ENCODE data around the gene SDE2.
"Not testable (repeated sequence)": the region's sequence is repeated elsewhere in the genome, so short reads cannot be mapped to it uniquely, and the experiment has no call there.

SDE2 gene

GRCh38 chr1:226004396-226004795 is 5.3 kb upstream of the SDE2 start:
- DNase-seq, result no peak

DNA sequence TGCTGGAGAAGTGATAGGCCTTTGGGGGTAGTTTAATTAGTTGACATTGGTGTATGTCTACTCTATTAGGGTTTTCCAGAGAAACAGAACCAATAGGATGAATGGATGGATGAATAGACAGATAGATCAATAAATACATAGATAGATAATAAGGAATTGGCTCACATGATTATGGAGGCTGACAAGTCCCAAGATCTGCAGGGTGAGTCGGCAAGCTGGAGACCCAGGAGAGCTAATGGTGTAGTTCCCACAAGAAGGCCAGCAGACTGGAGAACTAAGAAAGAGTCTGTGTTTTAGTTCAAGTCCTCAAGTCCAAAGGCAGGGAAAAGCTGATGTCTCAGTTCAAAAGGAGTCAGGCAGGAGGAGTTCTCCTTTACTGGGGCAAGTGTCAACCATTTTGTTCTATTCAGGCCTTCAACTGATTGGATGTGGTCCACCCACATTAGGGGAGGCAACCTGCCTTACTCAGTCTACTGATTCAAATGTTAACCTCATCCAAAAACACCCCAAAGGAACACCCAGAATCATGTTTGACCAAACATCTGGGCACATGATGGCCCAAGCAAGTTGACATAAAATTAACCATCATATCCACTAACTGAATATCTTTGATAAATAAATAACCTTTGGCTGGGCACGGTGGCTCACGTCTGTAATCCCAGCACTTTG is 4.5 kb upstream of the SDE2 start:
- no peak for DNase-seq

GRCh38 chr1:226002667-226003501 is 3.7 kb upstream of the SDE2 start:
- peak; percentile 25 for DNase-seq

- DNase-seq, result no peak
Observed at GRCh38 chr1:226001963-226002666, 3.0 kb upstream of the SDE2 start.

GRCh38 chr1:226001088-226001487 is 1.9 kb upstream of the SDE2 start:
- DNase-seq, result no peak

DNA sequence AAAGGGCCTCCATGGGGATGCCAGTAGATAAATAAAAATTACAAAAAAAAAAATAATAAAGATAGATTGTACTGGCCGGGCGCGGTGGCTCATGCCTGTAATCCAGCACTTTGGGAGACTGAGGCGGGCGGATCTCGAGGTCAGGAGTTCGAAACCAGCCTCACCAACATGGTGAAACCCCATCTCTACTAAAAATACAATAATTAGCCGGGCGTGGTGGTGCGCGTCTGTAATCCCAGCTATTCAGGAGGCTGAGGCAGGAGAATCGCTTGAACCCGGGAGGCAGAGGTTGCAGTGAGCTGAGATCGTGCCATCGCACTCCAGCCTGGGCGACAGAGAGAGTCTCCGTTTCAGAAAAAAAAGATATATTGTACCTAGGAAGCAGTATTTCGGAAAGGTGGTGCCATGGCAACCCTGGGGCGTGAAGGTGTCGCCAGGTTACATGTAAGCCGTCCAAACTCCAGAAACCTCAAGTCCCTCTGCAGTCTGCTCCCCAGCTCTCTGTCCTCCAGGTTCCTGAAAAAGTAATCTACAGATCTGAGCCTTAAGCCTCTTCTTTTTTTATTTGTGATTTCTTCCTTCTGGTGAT is 1.4 kb upstream of the SDE2 start:
- not testable (repeated sequence) for DNase-seq

DNA sequence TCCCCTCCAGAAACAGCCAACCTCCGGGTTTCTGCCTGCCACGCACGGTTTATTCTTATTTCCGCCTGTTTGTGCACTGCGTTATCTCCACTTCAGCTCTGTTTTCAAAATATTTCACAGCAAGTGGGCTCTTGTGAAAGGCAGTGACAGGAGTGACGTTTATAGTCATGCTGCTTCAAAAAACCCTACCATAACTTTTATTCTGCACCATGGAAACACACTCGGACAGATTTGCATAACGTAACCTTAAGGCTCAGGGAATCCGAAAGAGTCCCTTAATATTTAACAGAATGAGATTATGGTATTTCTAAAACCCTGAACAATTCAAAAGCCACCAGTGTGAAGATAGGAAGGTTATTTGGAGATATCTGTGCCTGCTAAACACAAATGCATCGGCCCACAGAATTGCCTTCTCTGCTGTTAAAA is 782 bp upstream of the SDE2 start:
- DNase-seq, result no peak

DNA sequence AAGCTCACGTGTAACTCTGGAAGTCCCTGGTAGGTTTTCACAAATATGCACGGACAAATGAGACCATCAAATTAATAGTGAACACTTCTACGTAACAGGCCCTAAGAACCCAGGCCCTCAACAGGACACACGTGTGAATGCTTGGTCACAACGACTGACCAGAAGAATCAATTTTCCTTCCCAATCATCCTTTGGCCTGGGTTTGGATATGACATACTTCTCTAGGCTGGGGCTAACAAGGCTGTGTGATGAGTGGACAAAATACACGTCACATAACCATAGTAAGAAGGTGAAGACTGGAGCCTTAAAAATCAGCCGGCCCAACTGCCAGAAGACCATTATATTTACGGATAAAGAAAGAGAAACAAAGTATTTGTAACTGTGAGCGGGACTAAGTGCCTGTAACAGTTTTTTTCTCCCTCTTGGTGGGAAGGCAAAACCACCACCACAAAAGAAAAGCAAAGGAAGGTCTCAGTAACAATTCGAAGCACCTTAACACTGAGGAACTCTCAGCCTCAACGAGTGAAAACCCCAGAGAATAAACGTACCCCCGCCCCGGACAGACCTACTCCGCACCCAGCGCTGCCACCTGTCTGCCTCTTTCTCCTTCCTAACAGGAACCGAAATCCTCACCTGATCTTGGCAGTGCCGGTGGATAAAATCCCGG is 450 bp downstream of the SDE2 start:
- no peak for DNase-seq

DNA sequence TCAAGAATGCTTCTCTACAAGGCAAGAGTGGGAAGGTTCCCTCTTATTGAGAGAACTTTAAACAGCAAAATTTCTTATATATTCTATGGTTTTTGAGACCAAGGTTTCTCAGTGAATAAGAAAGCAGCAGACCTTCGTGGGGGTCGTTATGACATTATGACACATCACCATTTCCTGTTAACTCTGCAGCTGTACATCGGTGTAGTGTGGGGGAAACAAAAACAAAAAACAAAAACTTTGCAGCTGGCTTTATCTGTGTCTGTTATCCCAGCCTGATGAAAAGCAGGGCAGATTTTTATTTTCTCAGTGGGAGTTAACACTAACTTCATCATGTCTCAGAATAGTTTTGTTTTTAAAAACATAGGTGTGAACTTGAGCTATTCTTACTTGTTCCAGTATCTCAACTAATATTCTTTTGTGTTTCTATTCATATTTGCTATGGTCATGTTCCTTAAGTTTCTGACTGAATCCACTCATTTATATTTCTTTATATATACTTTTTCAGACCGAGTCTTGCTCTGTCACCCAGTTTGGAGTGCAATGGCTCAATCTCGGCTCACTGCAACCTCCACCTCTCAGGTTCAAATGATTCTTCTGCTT is 2.1 kb downstream of the SDE2 start:
- DNase-seq, result no peak

DNA sequence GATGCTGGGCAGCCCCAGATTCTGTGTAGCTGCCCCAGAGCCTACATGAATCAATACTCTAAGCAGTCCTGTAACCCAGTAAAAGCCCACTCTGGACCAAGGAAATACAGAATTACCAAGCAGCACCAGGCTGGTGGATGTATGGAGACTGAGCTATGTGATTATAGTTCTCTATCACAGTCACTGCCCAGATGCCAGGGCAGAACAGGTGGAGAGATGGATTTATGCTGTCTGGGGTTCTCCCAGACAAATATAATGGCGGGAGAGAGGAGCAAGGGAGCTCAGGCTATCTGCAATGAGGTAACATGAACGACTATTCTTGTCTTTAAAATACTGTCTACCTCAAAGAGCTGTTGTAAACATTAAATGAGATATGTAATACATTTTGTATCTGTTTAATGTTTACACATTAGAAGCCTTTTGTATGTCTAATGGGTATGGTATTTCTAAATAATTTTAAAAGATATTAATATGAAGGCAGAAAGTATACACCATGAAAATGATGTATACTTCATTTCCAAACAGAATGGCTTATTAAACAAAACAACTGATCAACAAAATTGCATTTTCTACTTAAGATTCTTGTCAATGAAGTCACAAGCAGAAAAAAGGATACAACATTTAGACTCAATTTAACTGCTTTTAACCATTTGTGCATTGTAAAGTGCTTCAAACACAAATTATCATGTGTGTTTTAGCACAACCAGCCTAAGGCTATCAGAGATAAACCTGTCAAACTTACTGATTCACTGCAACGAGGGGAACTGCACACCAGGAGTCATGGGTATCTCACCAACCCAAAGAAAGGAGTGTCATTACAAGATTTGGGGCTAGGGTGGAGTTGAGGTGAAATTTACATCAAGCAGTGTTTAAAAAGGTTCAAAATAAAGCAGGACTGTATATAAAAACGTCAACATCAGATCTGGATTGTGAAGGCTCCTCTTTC is 3.0 kb downstream of the SDE2 start:
- DNase-seq, result no peak

DNA sequence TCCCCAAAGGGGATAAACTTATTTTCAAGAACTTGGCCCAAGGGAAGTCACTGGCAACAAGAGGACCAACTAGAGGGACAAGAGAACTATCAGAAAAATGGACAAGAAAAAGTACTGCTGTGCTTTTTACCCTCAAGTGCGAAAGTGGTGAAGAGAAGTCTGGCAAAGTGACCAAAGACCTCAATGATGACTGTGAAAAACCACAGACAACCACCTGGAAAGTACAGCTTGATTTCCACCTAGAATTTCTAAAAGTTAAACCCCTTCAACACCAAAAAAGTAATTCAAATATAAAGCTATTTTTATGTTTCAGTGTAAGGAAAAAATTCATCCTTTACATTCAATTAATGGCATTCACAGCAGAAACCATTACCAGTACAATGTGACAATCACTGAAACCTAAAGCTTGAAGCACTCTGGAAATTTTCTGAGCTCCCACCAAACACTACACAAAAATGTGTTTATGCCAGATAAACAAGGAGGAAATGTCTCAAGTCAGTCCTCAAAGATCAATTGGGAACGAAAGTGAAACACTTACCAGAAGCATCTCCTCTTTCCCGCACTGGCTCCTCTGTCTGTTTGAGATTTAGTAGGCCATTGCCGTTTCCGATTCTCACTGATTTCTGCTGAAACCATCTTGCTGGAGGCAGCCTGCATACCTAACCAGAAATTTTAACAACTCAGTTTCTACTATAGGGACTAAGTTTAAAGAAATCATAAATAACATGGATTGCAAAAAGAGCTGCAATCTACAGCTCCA is 8.3 kb downstream of the SDE2 start:
- no peak for DNase-seq

DNA sequence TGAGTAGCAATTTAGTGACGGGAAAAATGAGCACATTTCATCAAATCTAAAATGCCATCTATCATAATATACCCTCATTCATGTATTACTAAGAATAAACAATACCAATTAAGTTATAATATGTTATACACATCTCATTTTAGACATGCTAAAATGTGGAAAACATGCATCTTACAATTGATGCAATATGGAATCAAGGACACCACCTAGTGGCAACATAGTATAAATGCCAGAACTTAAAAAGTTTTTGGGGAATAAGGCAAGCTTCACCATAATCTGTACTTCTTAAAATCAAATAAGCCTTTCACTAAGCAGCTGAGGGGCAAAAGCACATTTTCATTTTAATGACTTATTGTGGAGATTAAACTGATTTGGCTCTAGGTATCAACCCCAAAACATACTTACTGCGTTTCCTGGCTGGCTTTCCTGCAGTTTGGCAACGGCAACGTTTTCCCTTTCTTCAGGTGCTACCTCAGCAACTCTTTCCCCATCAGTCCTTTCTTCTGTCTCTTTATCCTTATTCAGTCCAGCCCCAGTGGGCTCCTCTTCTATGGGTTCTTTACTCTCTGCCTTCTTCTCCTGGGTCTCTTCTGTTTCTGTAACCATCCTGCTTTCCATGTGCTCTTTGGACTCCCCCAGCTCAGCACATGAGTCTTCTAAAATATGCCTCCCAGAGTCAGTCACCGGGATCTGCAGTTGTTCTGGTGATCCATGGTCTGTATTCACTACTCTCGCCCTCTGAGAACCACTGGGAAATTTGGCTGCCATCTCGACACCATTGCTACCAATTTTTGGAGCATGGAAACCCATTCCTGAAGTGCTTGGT is 11.4 kb downstream of the SDE2 start:
- DNase-seq, result no peak

DNA sequence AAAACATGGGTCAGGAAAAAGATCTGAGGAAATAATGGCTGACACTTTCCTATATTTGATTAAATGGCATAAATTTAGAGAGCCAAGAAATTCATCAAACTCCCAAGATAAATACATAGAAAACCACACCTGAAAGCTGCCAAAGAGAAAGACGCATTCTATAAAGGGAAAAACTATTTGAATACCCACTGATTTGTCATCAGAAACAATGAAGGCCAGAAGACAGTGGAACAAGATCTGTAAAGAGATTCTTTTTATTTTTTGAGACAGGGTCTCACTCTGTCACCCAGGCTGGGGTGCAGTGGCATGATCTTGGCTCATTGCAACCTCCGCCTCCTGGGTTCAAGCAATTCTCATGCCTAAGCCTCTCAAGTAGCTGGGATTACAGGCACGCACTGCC is 17.4 kb downstream of the SDE2 start:
- no peak for DNase-seq

- no peak for DNase-seq
Observed at GRCh38 chr1:225980005-225980836, 18.9 kb downstream of the SDE2 start.

- no peak for DNase-seq
Observed at GRCh38 chr1:225979421-225979820, 19.7 kb downstream of the SDE2 start.

DNA sequence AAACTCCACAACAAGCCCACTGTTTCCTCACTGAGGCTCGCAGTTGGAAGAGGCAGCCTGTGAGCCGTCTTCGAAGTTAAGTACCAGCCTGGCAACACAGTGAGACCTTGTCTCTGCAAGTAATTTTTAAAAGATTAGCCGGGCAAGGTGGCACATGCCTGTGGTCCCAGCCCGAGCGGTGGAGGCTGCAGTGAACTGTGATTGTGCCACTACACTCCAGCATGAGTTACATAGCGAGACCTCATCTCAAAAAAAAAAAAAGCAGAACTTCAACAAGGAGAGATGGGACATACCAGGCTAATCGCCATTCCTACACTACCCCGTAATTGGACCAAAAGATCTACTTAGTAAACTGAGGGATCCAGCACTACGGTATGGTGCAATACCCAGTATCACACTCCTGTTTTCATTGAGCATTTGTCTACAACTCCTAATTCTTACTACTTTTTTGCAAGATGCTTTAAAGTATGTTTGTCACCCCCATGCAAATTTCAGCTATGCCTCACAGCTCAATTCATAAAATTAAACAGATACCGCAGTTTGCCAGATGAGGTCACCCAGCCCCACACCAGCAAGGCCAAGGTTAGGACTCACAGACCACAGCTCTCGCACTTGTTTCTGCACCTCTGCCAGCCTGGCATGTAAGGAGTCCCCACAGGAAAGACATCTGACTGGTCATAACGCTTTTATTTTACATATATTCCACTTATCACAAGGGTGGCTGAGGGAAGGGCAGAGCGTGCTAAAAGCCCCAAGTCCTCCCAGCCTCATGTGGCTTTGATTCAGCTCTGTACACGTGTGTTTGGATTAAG is 21.0 kb downstream of the SDE2 start:
- no peak for DNase-seq

DNA sequence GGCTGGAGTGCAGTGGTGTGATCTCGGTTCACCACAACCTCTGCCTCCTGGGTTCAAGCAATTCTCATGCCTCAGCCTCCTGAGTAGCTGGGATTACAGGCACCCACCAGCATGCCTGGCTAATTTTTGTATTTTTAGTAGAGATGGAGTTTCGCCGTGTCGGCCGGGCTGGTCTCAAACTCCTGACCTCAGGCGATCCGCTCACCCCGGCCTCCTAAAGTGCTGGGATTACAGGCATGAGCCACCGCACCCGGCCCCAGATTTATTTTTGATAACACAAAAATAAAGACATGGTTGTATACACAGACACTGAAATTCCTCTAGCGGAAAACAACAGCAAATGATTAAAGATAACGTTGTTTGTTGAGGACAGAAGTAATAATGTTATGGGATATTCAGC is 24.0 kb downstream of the SDE2 start:
- not testable (repeated sequence) for DNase-seq

GRCh38 chr1:225974454-225974853 is 24.7 kb downstream of the SDE2 start:
- DNase-seq, result no peak
